Activated naive CD8-positive, alpha-beta T cell treated with anti-CD3 and anti-CD28 coated beads, Interleukin-2, amount 10 ng/mL, durations not matched to agents 7 days and 5 days (primary cell): ENCODE results near the gene ABHD10. TPM values are rescaled to one million over a fixed set of nuclear protein-coding genes. Genes with fewer than 3 reads are reported as not detected.

Experiments used
- ATAC-seq: fragments of 150-1000 bp; cut with Tn5 transposase; one replicate; pipeline ENCODE4 v1.10.0; 2021; ENCODE audit warnings: low read depth, moderate library complexity
- POLR2A ChIA-PET: fragments of 350-600 bp; sonication (Branson Sonifier 250); formaldehyde crosslinking; loops from one replicate; lab custom pipeline; 2021; ENCODE audit warnings: antibody characterized with exemption; lab: Charles Lee
- DNase-seq: peaks from one replicate; pipeline ENCODE4 v3.0.0; 2021
- H3K27ac Mint-ChIP-seq: one replicate; pipeline ENCODE4 v1.8.0; 2022; ENCODE audit warnings: mild to moderate bottlenecking, mixed read lengths
- H3K27me3 Mint-ChIP-seq: one replicate; pipeline ENCODE4 v1.8.0; 2022; ENCODE audit warnings: mild to moderate bottlenecking, moderate library complexity, mixed read lengths
- H3K36me3 Mint-ChIP-seq: one replicate; pipeline ENCODE4 v1.8.0; 2021; ENCODE audit warnings: mild to moderate bottlenecking, mixed read lengths
- H3K4me1 Mint-ChIP-seq: one replicate; pipeline ENCODE4 v1.8.0; 2021; ENCODE audit warnings: mixed read lengths
- H3K4me3 Mint-ChIP-seq: one replicate; pipeline ENCODE4 v1.8.0; 2022; ENCODE audit warnings: mild to moderate bottlenecking, moderate library complexity, mixed read lengths
- H3K9me3 Mint-ChIP-seq: one replicate; pipeline ENCODE4 v1.8.0; 2021; ENCODE audit warnings: mixed read lengths
- total RNA-seq, 2 experiments: library from RNA; stranded (reverse); gene quantifications; one replicate each; pipeline ENCODE4 v1.2.3, GENCODE V29; 2021

Gene ABHD10
- 10 to 100 TPM; 39.4 to 40.4 TPM for total RNA-seq

GRCh38 chr3:111978583-111979433 lies at the start of gene ABHD10:
ABHD10 (plus strand) TSS chr3:111979026; CDS start chr3:111979062, 36 bp downstream.
- POLR2A ChIA-PET = interaction anchor here (0.7 to 2.4 kb wide), 22 partner anchors 10 to 1536 kb away, joined by 3 to 11 read pairs (median 4); partner anchors contain the start of genes ATG3, CD96 and SLC35A5
- DNase-seq (peak; percentile 95), ATAC-seq (peak; percentile 97)
- H3K36me3 Mint-ChIP-seq = peaks cover 14% of the 10 kb centered on the region
- peaks cover 5% of the 10 kb centered on the region for H3K27me3 Mint-ChIP-seq
- peak within 1 kb of the TSS; percentile 81 for H3K4me3 Mint-ChIP-seq
- peak within 1 kb of the TSS; percentile 91 for H3K27ac Mint-ChIP-seq
- peaks cover 28% of the 10 kb centered on the region for H3K4me1 Mint-ChIP-seq
- no peaks in the 10 kb centered on the region for H3K9me3 Mint-ChIP-seq

- DNase-seq = no peak
- no peak for ATAC-seq
- Mint-ChIP-seq H3K36me3 (no peaks in the 10 kb centered on the region), H3K27me3 (peaks cover 3% of the 10 kb centered on the region), H3K4me1 (no peaks in the 10 kb centered on the region), H3K27ac (no peak overlapping the region), H3K9me3 (no peaks in the 10 kb centered on the region), H3K4me3 (no peak overlapping the region)
- POLR2A ChIA-PET = no interaction called here
These were observed 49.3 kb upstream of the ABHD10 start for GRCh38 chr3:111929484-111929883.

- POLR2A ChIA-PET = no interaction called here
- no peak for DNase-seq
- no peaks in the 10 kb centered on the region for H3K9me3 Mint-ChIP-seq
- H3K27ac Mint-ChIP-seq = no peak overlapping the region
- no peaks in the 10 kb centered on the region for H3K4me1 Mint-ChIP-seq
- ATAC-seq = no peak
- peaks cover 3% of the 10 kb centered on the region for H3K27me3 Mint-ChIP-seq
- H3K4me3 Mint-ChIP-seq = no peak overlapping the region
- H3K36me3 Mint-ChIP-seq = no peaks in the 10 kb centered on the region
These were observed 45.9 kb upstream of the ABHD10 start for GRCh38 chr3:111932946-111933345.

GRCh38 chr3:111936191-111936841 lies 42.5 kb upstream of the ABHD10 start:
- Mint-ChIP-seq H3K27me3 (peaks cover 3% of the 10 kb centered on the region), H3K27ac (no peak overlapping the region), H3K9me3 (no peaks in the 10 kb centered on the region), H3K4me3 (no peak overlapping the region), H3K4me1 (no peaks in the 10 kb centered on the region), H3K36me3 (no peaks in the 10 kb centered on the region)
- DNase-seq (no peak), ATAC-seq (no peak)
- POLR2A ChIA-PET = no interaction called here

GRCh38 chr3:111936967-111937366 lies 41.9 kb upstream of the ABHD10 start:
- peaks cover 3% of the 10 kb centered on the region for H3K27me3 Mint-ChIP-seq
- H3K9me3 Mint-ChIP-seq = no peaks in the 10 kb centered on the region
- no peaks in the 10 kb centered on the region for H3K4me1 Mint-ChIP-seq
- H3K27ac Mint-ChIP-seq = no peak overlapping the region
- H3K4me3 Mint-ChIP-seq = no peak overlapping the region
- no peak for ATAC-seq
- no peak for DNase-seq
- H3K36me3 Mint-ChIP-seq = no peaks in the 10 kb centered on the region
- POLR2A ChIA-PET = no interaction called here

- DNase-seq = no peak
- Mint-ChIP-seq H3K27me3 (no peaks in the 10 kb centered on the region), H3K36me3 (no peaks in the 10 kb centered on the region), H3K4me1 (no peaks in the 10 kb centered on the region), H3K9me3 (no peaks in the 10 kb centered on the region), H3K4me3 (no peak overlapping the region), H3K27ac (no peak overlapping the region)
- POLR2A ChIA-PET = no interaction called here
- no peak for ATAC-seq
These were observed 41.0 kb upstream of the ABHD10 start for GRCh38 chr3:111937871-111938270.

- DNase-seq (no peak), ATAC-seq (no peak)
- Mint-ChIP-seq H3K27ac (no peak overlapping the region), H3K27me3 (no peaks in the 10 kb centered on the region), H3K9me3 (no peaks in the 10 kb centered on the region), H3K4me3 (no peak overlapping the region), H3K4me1 (no peaks in the 10 kb centered on the region), H3K36me3 (no peaks in the 10 kb centered on the region)
- POLR2A ChIA-PET = no interaction called here
These were observed 39.0 kb upstream of the ABHD10 start for GRCh38 chr3:111939873-111940272.

- POLR2A ChIA-PET = no interaction called here
- Mint-ChIP-seq H3K4me3 (no peak overlapping the region), H3K27ac (no peak overlapping the region), H3K36me3 (no peaks in the 10 kb centered on the region), H3K9me3 (no peaks in the 10 kb centered on the region), H3K4me1 (no peaks in the 10 kb centered on the region), H3K27me3 (peaks cover 4% of the 10 kb centered on the region)
- ATAC-seq (no peak), DNase-seq (no peak)
These were observed 35.3 kb upstream of the ABHD10 start for GRCh38 chr3:111943533-111943932.

GRCh38 chr3:111944372-111944771 lies 34.5 kb upstream of the ABHD10 start:
- no peak overlapping the region for H3K4me3 Mint-ChIP-seq
- peaks cover 4% of the 10 kb centered on the region for H3K27me3 Mint-ChIP-seq
- no peaks in the 10 kb centered on the region for H3K36me3 Mint-ChIP-seq
- H3K9me3 Mint-ChIP-seq = no peaks in the 10 kb centered on the region
- no peak overlapping the region for H3K27ac Mint-ChIP-seq
- ATAC-seq (no peak), DNase-seq (no peak)
- POLR2A ChIA-PET = no interaction called here
- H3K4me1 Mint-ChIP-seq = no peaks in the 10 kb centered on the region

GRCh38 chr3:111947231-111947630 lies 31.6 kb upstream of the ABHD10 start:
- H3K4me1 Mint-ChIP-seq = no peaks in the 10 kb centered on the region
- POLR2A ChIA-PET = no interaction called here

GRCh38 chr3:111948786-111949185 lies 30.0 kb upstream of the ABHD10 start:
- peaks cover 4% of the 10 kb centered on the region for H3K27me3 Mint-ChIP-seq

More at GRCh38 chr3:111947231-111947630, 31.6 kb upstream of the ABHD10 start:
- Mint-ChIP-seq H3K36me3 (no peaks in the 10 kb centered on the region), H3K4me3 (no peak overlapping the region), H3K27me3 (peaks cover 4% of the 10 kb centered on the region), H3K9me3 (no peaks in the 10 kb centered on the region), H3K27ac (no peak overlapping the region)
- no peak for DNase-seq
- ATAC-seq = no peak

GRCh38 chr3:111949712-111950111 lies 29.1 kb upstream of the ABHD10 start:
- DNase-seq = no peak
- Mint-ChIP-seq H3K27ac (no peak overlapping the region), H3K36me3 (no peaks in the 10 kb centered on the region), H3K4me1 (no peaks in the 10 kb centered on the region), H3K27me3 (peaks cover 4% of the 10 kb centered on the region), H3K9me3 (no peaks in the 10 kb centered on the region), H3K4me3 (no peak overlapping the region)
- ATAC-seq = no peak
- POLR2A ChIA-PET = no interaction called here

More at GRCh38 chr3:111948786-111949185, 30.0 kb upstream of the ABHD10 start:
- H3K9me3 Mint-ChIP-seq = no peaks in the 10 kb centered on the region
- no peaks in the 10 kb centered on the region for H3K36me3 Mint-ChIP-seq
- no peak overlapping the region for H3K4me3 Mint-ChIP-seq
- DNase-seq = no peak
- POLR2A ChIA-PET = no interaction called here
- H3K4me1 Mint-ChIP-seq = no peaks in the 10 kb centered on the region
- ATAC-seq = no peak
- no peak overlapping the region for H3K27ac Mint-ChIP-seq

GRCh38 chr3:111951032-111951431 lies 27.8 kb upstream of the ABHD10 start:
- POLR2A ChIA-PET = no interaction called here
- Mint-ChIP-seq H3K4me3 (no peak overlapping the region), H3K9me3 (no peaks in the 10 kb centered on the region), H3K4me1 (no peaks in the 10 kb centered on the region), H3K27me3 (no peaks in the 10 kb centered on the region), H3K36me3 (no peaks in the 10 kb centered on the region), H3K27ac (no peak overlapping the region)
- DNase-seq = no peak
- no peak for ATAC-seq

- ATAC-seq (no peak), DNase-seq (no peak)
- no peak overlapping the region for H3K27ac Mint-ChIP-seq
- no peak overlapping the region for H3K4me3 Mint-ChIP-seq
- no peaks in the 10 kb centered on the region for H3K9me3 Mint-ChIP-seq
- H3K4me1 Mint-ChIP-seq = no peaks in the 10 kb centered on the region
- no peaks in the 10 kb centered on the region for H3K36me3 Mint-ChIP-seq
- H3K27me3 Mint-ChIP-seq = no peaks in the 10 kb centered on the region
- POLR2A ChIA-PET = no interaction called here
These were observed 26.7 kb upstream of the ABHD10 start for GRCh38 chr3:111952086-111952485.
